Medulla oblongata (tissue), 1 donor: ENCODE measurements around the gene APOA4.

Experiments used
- DNase-seq: peaks from one replicate; pipeline ENCODE4 v3.0.0-alpha.2; 2015; ENCODE audit errors: extremely low spot score

The APOA4 gene

GRCh38 chr11:116823031-116823843, at the start of gene APOA4:
Gene APOA4 (minus strand): TSS chr11:116823304. CDS start chr11:116823191, 113 bp downstream.
- DNase-seq = no peak

- DNase-seq = no peak
Measured at GRCh38 chr11:116871248-116871647, 48.1 kb upstream of the APOA4 start.

- no peak for DNase-seq
Measured at GRCh38 chr11:116870054-116870453, 47.0 kb upstream of the APOA4 start.

GRCh38 chr11:116869610-116870009, 46.5 kb upstream of the APOA4 start:
- peak; percentile 73 for DNase-seq

- DNase-seq = no peak
Measured at GRCh38 chr11:116868066-116868465, 45.0 kb upstream of the APOA4 start.

- no peak for DNase-seq
Measured at GRCh38 chr11:116867619-116868018, 44.5 kb upstream of the APOA4 start.

GRCh38 chr11:116866804-116867455, 43.8 kb upstream of the APOA4 start:
- DNase-seq = no peak

- DNase-seq = no peak
Measured at GRCh38 chr11:116865696-116866095, 42.6 kb upstream of the APOA4 start.

- DNase-seq = no peak
Measured at GRCh38 chr11:116864531-116864930, 41.4 kb upstream of the APOA4 start.

- DNase-seq = no peak
Measured at GRCh38 chr11:116862951-116863350, 39.8 kb upstream of the APOA4 start.

- no peak for DNase-seq
Measured at GRCh38 chr11:116862185-116862584, 39.1 kb upstream of the APOA4 start.

- DNase-seq = no peak
Measured at GRCh38 chr11:116861539-116861938, 38.4 kb upstream of the APOA4 start.

GRCh38 chr11:116860303-116860702, 37.2 kb upstream of the APOA4 start:
- no peak for DNase-seq

GRCh38 chr11:116859175-116859574, 36.1 kb upstream of the APOA4 start:
- no peak for DNase-seq

GRCh38 chr11:116857936-116858335, 34.8 kb upstream of the APOA4 start:
- no peak for DNase-seq

GRCh38 chr11:116857316-116857715, 34.2 kb upstream of the APOA4 start:
- DNase-seq = no peak

GRCh38 chr11:116856423-116856822, 33.3 kb upstream of the APOA4 start:
- no peak for DNase-seq

GRCh38 chr11:116855413-116855812, 32.3 kb upstream of the APOA4 start:
- no peak for DNase-seq

GRCh38 chr11:116853461-116854073, 30.5 kb upstream of the APOA4 start:
- DNase-seq = no peak

- DNase-seq = peak; percentile 71
Measured at GRCh38 chr11:116852261-116853031, 29.3 kb upstream of the APOA4 start.

GRCh38 chr11:116851626-116852025, 28.5 kb upstream of the APOA4 start:
- peak; percentile 41 for DNase-seq

- DNase-seq = no peak
Measured at GRCh38 chr11:116849486-116849885, 26.4 kb upstream of the APOA4 start.
